GM12864 (cell line): ENCODE results near the gene UBE2D1.

Experiments
- DNase-seq: peaks from one replicate; pipeline ENCODE4 v3.0.0-alpha.2; 2011; ENCODE audit warnings: low read depth
- H3K4me3 ChIP-seq: 2 replicates; pipeline ENCODE4 v1.5.1; 2011; ENCODE audit warnings: mild to moderate bottlenecking, low read depth, low read length, control low read depth
- TF ChIP-seq, protein P1 (sequence below): IDR thresholded peaks from 2 replicates; pipeline ENCODE4 v1.5.1; 2011; ENCODE audit warnings: low read depth, mild to moderate bottlenecking, moderate library complexity, low read length, control low read depth, inconsistent platforms; ENCODE audit errors: missing control alignments

Gene UBE2D1

GRCh38 chr10:58399410-58399809, 64.6 kb downstream of the UBE2D1 start:
- TF ChIP-seq, protein P1, sequence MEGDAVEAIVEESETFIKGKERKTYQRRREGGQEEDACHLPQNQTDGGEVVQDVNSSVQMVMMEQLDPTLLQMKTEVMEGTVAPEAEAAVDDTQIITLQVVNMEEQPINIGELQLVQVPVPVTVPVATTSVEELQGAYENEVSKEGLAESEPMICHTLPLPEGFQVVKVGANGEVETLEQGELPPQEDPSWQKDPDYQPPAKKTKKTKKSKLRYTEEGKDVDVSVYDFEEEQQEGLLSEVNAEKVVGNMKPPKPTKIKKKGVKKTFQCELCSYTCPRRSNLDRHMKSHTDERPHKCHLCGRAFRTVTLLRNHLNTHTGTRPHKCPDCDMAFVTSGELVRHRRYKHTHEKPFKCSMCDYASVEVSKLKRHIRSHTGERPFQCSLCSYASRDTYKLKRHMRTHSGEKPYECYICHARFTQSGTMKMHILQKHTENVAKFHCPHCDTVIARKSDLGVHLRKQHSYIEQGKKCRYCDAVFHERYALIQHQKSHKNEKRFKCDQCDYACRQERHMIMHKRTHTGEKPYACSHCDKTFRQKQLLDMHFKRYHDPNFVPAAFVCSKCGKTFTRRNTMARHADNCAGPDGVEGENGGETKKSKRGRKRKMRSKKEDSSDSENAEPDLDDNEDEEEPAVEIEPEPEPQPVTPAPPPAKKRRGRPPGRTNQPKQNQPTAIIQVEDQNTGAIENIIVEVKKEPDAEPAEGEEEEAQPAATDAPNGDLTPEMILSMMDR: no peak
- no peak for DNase-seq
- H3K4me3 ChIP-seq: no peak overlapping the region

DNA sequence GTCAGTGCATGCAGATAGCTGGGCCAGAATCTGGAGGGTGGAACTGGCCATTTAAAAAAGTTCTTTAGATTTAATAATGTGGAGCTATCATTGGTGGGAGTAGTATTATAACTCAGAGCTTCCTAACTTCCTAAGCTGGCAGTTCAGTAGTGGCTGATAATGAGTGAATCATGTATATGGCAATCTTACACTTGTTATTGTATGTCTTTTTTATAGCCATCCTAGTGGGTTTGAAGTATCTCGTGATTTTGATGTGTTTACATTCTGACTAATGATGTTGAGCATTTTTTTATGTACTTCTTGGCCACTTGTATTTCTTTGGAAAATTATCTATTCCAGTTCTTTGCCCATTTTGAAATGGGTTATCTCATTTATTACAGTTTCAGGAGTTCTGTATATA, 65.8 kb downstream of the UBE2D1 start:
- DNase-seq: no peak
- no peak overlapping the region for H3K4me3 ChIP-seq
- TF ChIP-seq, protein P1: no peak

DNA sequence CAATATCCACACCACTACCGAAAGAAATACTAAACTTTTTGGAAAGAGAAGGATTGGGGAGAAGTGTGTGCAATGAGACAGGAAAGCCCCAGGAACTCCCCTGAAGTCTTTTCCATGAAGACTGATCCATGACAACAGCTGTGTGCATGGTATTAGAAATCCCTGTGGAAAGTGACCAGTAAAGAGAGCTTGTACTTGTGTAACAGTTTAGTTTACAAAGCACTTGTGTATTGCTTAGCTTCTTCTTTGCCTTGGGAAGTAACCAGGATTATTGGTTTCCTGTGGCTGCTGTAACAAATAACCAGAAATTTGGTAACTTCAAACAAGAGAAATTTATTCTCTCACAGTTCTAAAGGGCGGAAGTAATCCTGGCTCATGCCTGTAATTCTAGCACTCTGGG, 69.2 kb downstream of the UBE2D1 start:
- DNase-seq: no peak
- TF ChIP-seq, protein P1: no peak
- no peak overlapping the region for H3K4me3 ChIP-seq

DNA sequence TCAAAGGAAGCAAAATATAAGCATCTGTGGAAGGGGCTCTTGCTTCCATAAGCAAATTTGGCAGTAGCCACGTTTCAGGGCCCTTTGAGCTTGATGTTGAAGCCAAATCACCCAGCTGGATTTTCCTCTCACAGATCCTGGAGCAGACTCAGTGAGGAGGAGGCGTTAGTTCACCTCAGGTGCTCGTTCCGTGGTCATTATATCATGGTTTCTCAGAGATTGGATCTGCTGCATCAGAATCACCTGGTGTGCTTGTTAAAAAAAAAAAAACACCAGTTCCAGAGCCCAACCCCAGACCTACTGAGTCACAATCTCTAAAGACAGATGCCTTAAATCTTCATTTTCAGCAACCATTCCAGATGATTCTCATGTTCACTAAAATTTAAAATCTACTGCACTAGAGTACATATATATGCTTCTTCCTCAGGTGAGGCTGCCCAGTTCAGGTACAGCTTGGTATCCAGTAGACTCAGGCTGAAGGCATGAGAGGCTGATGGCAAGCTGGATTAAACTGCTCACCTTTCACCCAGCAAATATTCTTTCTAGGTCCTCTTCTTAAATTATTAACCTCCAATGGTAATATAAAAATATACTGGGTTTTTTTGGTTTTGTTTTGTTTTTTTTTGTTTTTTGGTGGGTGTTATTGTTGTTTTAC, 75.3 kb downstream of the UBE2D1 start:
- no peak overlapping the region for H3K4me3 ChIP-seq
- no peak for DNase-seq
- TF ChIP-seq, protein P1: no peak

DNA sequence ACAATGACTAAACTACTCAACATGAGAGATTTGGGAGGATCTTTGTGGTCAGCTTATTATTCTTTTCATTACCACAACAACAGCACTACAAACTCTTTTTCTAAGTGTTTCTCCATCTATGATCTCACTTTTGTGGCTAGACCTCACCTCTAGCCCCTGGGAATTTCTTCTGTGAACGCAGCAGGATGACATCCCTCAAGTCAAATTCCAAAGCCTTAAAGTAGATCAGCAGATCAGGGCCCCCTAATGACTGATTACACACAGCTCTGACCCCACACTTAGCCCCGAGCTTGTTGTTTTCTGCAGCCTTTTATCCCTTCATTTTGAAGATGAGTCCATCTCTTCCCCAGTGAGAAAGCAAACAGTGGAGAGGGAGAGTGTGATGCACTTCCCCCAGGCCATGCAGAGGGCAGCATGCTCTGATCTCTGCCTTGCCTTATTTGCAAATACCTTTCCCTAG, 77.7 kb downstream of the UBE2D1 start:
- no peak for DNase-seq
- TF ChIP-seq, protein P1: no peak
- no peak overlapping the region for H3K4me3 ChIP-seq

DNA sequence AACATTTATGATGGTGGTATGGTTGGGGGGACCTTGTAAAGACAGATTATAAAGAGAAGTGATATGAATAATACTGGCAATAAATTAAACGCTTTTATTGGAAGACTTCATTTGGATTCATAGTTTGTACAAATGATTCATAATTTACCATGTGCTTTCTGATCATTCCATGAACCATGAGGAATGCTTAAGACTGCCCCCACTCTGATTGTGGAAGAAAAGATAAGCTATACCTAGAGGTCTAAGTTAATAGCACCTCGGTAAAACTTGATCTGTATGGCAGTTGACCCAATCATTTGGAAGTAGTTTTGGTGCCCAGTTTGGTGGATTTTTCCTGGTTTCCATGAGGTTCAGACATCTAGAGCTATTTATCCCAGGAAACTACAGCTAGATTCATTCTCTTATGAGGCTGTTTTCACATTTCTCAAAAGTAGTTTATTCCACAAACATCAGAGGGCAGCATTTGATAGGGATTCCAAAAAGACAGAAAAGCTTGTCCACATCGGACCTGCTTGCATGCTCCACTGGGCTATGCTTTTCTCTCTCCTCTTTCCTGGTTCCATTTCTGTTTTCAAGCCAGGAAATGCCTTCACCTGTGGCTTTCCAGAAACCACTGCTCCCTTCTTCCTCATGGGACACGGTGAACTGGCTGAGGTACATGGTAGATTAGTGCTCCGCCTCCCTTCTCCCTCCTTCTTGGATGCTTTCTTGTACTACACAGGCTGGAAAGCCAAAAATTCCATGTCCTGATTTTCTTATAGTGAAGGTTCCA, 79.7 kb downstream of the UBE2D1 start:
- TF ChIP-seq, protein P1: no peak
- no peak for DNase-seq
- H3K4me3 ChIP-seq: no peak overlapping the region
